Osteocyte (in vitro differentiated cells): ENCODE measurements around the gene STRN3. TPM values are rescaled to one million over a fixed set of nuclear protein-coding genes. Genes with fewer than 3 reads are reported as not detected.

Experiments used
- DNase-seq: peaks from one replicate; pipeline ENCODE4 v3.0.0; 2021; ENCODE audit warnings: mixed read lengths; ENCODE audit not compliant: unreplicated experiment; ENCODE audit errors: extremely low spot score
- H3K27ac Mint-ChIP-seq: one replicate; pipeline ENCODE4 v1.8.0; 2021; ENCODE audit warnings: mild to moderate bottlenecking, mixed read lengths; ENCODE audit not compliant: unreplicated experiment
- H3K27me3 Mint-ChIP-seq: one replicate; pipeline ENCODE4 v1.8.0; 2021; ENCODE audit warnings: mixed read lengths; ENCODE audit not compliant: unreplicated experiment
- H3K36me3 Mint-ChIP-seq: one replicate; pipeline ENCODE4 v1.8.0; 2021; ENCODE audit warnings: mixed read lengths; ENCODE audit not compliant: unreplicated experiment
- H3K4me1 Mint-ChIP-seq: one replicate; pipeline ENCODE4 v1.8.0; 2021; ENCODE audit warnings: mixed read lengths; ENCODE audit not compliant: unreplicated experiment
- H3K4me3 Mint-ChIP-seq: one replicate; pipeline ENCODE4 v1.8.0; 2021; ENCODE audit warnings: mild to moderate bottlenecking, moderate library complexity, mixed read lengths; ENCODE audit not compliant: unreplicated experiment
- H3K9me3 Mint-ChIP-seq: one replicate; pipeline ENCODE4 v1.8.0; 2021; ENCODE audit warnings: mixed read lengths; ENCODE audit not compliant: unreplicated experiment
- microRNA-seq: library from miRNA; unstranded; fragments of <30 nt; microRNA quantifications from one replicate; pipeline ENCODE4 v1.1.0, GENCODE V29; 2020; ENCODE audit not compliant: unreplicated experiment
- total RNA-seq: library from RNA; stranded (reverse); gene quantifications from 2 replicates; pipeline ENCODE4 v1.2.1, GENCODE V29; 2021
- TF ChIP-seq, protein P1 (sequence below): fragments of 200-600 bp; sonication (generic); IDR thresholded peaks from 2 replicates; pipeline ENCODE4 v1.5.0; 2021; ENCODE audit warnings: antibody characterized with exemption, mild to moderate bottlenecking, moderate library complexity

The STRN3 gene
- total RNA-seq, 1 donor from 2014 or later: 38.7 TPM

DNA sequence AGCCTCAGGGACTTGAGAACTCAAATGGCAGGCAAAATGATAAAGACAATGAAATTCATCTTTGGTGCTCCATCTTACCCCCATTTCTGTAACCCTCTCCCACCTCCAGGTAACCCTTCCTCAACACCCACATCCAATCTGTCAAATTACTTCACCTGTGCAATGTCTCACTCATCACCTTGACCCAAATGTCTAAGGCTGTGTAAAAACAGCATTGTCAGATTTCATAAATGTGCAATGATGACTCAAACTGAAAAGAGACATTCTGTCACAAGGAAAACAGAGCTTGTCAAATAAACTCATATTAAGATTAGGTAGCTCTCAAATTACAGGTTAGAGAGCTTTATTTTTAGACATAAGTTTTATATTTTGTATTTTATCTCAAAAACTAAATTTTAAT is 171.7 kb downstream of the STRN3 start:
- H3K27ac Mint-ChIP-seq: no peak overlapping the region
- no peaks in the 10 kb centered on the region for H3K4me1 Mint-ChIP-seq
- no peaks in the 10 kb centered on the region for H3K9me3 Mint-ChIP-seq
- no peak for DNase-seq
- H3K4me3 Mint-ChIP-seq: no peak overlapping the region
- peaks cover 33% of the 10 kb centered on the region for H3K27me3 Mint-ChIP-seq
- H3K36me3 Mint-ChIP-seq: no peaks in the 10 kb centered on the region
- TF ChIP-seq, protein P1, sequence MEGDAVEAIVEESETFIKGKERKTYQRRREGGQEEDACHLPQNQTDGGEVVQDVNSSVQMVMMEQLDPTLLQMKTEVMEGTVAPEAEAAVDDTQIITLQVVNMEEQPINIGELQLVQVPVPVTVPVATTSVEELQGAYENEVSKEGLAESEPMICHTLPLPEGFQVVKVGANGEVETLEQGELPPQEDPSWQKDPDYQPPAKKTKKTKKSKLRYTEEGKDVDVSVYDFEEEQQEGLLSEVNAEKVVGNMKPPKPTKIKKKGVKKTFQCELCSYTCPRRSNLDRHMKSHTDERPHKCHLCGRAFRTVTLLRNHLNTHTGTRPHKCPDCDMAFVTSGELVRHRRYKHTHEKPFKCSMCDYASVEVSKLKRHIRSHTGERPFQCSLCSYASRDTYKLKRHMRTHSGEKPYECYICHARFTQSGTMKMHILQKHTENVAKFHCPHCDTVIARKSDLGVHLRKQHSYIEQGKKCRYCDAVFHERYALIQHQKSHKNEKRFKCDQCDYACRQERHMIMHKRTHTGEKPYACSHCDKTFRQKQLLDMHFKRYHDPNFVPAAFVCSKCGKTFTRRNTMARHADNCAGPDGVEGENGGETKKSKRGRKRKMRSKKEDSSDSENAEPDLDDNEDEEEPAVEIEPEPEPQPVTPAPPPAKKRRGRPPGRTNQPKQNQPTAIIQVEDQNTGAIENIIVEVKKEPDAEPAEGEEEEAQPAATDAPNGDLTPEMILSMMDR: no peak

DNA sequence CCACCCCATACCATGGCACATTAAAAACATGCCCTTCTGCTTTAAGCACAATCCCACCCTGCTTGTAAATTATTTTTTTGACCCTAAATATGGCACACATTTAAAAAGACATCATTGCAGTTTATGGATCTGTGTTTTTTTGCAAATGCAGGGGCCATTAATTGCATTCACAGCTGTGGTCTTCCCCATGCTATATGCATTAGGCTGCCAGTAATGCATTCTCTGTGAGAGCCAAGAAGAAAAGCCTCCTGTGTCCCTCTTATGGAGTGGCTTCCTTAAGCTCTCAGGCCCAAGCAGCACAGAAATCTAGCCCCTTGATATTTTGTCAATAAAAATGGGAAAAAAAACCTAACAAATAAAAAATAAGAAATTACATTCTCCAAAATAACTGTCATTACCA is 172.2 kb downstream of the STRN3 start:
- DNase-seq: no peak
- no peaks in the 10 kb centered on the region for H3K36me3 Mint-ChIP-seq
- H3K4me1 Mint-ChIP-seq: no peaks in the 10 kb centered on the region
- H3K27me3 Mint-ChIP-seq: peaks cover 38% of the 10 kb centered on the region
- no peak overlapping the region for H3K4me3 Mint-ChIP-seq
- no peaks in the 10 kb centered on the region for H3K9me3 Mint-ChIP-seq
- no peak overlapping the region for H3K27ac Mint-ChIP-seq
- TF ChIP-seq, protein P1: no peak

DNA sequence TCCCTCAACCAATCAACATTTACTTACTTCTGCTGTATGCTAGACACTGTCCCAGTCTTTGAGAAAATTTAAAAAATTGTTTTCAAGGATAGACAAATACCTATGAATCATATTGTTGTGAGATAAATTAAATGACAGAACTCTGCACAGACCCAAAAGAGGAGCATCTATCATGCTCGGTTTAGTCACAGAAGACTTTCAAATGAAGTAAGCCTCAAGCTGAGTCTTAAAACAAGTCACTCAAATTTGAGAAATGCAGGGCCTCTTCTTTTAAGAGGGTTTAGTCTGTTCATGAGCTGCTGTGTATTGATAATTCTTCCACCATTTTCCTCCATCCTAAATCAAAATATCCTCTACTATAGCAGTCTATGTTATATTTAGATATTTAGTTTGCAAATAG is 176.2 kb downstream of the STRN3 start:
- H3K9me3 Mint-ChIP-seq: no peaks in the 10 kb centered on the region
- no peaks in the 10 kb centered on the region for H3K36me3 Mint-ChIP-seq
- H3K27me3 Mint-ChIP-seq: peaks cover 59% of the 10 kb centered on the region
- no peak for DNase-seq
- TF ChIP-seq, protein P1: no peak
- no peak overlapping the region for H3K27ac Mint-ChIP-seq
- H3K4me1 Mint-ChIP-seq: no peaks in the 10 kb centered on the region
- H3K4me3 Mint-ChIP-seq: no peak overlapping the region

DNA sequence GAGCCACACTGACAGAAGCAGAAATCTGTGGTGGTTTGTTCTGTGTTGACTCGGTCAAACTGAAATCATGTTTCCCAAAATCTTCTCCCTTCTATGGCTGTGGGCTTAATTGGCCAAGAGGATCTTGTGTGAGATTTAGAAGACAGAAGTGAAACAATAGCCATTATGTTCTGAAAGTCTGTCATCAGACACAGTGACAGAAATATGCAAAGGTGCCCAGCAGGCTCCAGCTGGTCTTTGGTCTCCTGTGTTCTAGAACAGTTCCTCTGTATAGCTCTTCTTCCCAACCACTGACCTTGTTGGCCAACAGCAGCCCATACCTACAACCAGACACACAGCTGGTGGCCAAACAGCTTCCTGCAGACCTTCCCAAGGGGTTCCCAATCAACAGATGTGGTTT is 176.8 kb downstream of the STRN3 start:
- no peaks in the 10 kb centered on the region for H3K9me3 Mint-ChIP-seq
- TF ChIP-seq, protein P1: no peak
- H3K27ac Mint-ChIP-seq: no peak overlapping the region
- no peak overlapping the region for H3K4me3 Mint-ChIP-seq
- H3K36me3 Mint-ChIP-seq: no peaks in the 10 kb centered on the region
- H3K4me1 Mint-ChIP-seq: no peaks in the 10 kb centered on the region
- H3K27me3 Mint-ChIP-seq: peaks cover 61% of the 10 kb centered on the region
- no peak for DNase-seq

DNA sequence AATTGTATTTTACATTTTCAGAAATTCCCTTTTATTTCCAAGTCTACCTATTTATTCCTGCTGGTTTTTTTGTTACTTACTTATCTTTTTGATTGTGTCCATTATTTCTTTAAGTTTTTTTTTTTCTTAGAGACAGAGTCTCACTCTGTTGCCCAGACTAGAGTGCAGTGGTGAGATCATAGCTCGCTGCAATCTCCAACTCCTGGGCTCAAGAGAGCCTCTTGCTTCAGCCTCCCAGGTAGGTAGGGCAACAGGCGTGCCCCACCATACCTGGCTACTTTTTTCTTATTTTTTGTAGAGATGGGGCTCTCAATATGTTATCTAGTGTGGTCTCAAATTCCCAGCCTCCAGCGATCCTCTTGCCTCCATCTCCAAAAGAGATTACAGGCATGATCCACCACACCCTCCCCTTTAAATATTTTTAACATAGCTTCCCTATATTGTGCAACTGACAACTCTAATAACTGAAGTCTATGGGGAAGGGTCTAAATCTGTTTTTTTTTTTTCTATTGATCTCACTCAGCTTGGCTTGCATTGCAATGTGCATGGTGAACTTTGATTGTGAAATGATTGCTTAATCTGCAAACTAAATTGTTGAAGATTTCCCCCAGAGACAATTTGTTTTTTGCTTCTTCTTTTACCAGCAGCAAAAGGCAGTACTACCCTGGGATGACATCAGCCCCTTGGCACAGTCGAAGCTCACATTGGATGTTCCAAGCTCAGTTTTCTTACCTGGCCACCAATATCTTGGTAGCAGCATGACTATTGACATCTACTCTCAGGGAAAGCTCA is 177.5 kb downstream of the STRN3 start:
- DNase-seq: no peak
- H3K27ac Mint-ChIP-seq: no peak overlapping the region
- no peaks in the 10 kb centered on the region for H3K9me3 Mint-ChIP-seq
- H3K4me3 Mint-ChIP-seq: no peak overlapping the region
- no peaks in the 10 kb centered on the region for H3K36me3 Mint-ChIP-seq
- TF ChIP-seq, protein P1: no peak
- peaks cover 61% of the 10 kb centered on the region for H3K27me3 Mint-ChIP-seq
- no peaks in the 10 kb centered on the region for H3K4me1 Mint-ChIP-seq

Small RNA genes lying within 50 kb of the gene (microRNA-seq; reads per million reads assigned to microRNA genes)
- 33.4 reads per million, percentile 39 among the genes with 10 or more reads in this experiment for gene MIR624

Other genes with a start within 250 kb of the STRN3 start
- gene COCH, start 151.8 kb downstream of the STRN3 start, total RNA-seq: 4.8 and 6.0 TPM in 2 replicates
- gene AP4S1, start 730 bp downstream of the STRN3 start, total RNA-seq: 5.2 and 6.3 TPM in 2 replicates
- gene HECTD1, start 181.4 kb upstream of the STRN3 start, total RNA-seq: 160 and 175 TPM in 2 replicates